Subcutaneous adipose tissue (tissue), 4 donors: Measurements from ENCODE around the gene IGFBP4. TPM values are rescaled to one million over a fixed set of nuclear protein-coding genes. Genes with fewer than 3 reads are reported as not detected.

ENCODE experiments used
- CTCF ChIP-seq: fragments of 450-650 bp; IDR thresholded peaks from one replicate; pipeline ENCODE4 v1.5.1; 2016; ENCODE audit warnings: low read depth, mild to moderate bottlenecking, control low read depth, antibody characterized with exemption, moderate library complexity
- total RNA-seq, 4 donors: library from RNA; depleted of rRNA; stranded (reverse); fragments of >200 nt; gene quantifications; one replicate each; pipeline ENCODE4 v1.1.0, GENCODE V29; 2016

The IGFBP4 gene
- total RNA-seq, 4 donors from 2014 or later = 147 to 268 (median 232) TPM

GRCh38 chr17:40445751-40446468 lies 2.7 kb downstream of the IGFBP4 start:
- TF ChIP-seq CTCF = no peak

GRCh38 chr17:40447148-40447644 lies 3.9 kb downstream of the IGFBP4 start:
- TF ChIP-seq CTCF = no peak

GRCh38 chr17:40447806-40448205 lies 4.6 kb downstream of the IGFBP4 start:
- TF ChIP-seq CTCF = no peak

- no peak for TF ChIP-seq CTCF
These were observed 5.0 kb downstream of the IGFBP4 start for GRCh38 chr17:40448213-40448638.

GRCh38 chr17:40448639-40449261 lies 5.5 kb downstream of the IGFBP4 start:
- no peak for TF ChIP-seq CTCF

- TF ChIP-seq CTCF = no peak
These were observed 6.9 kb downstream of the IGFBP4 start for GRCh38 chr17:40450175-40450574.

GRCh38 chr17:40451420-40451819 lies 8.2 kb downstream of the IGFBP4 start:
- TF ChIP-seq CTCF = no peak
